HG03196 (cell line): Measurements from ENCODE around the gene ERC2.

Experiments
- ATAC-seq: cut with Tn5 transposase; IDR thresholded peaks from one replicate; pipeline ENCODE4 v1.9.1; 2021; ENCODE audit not compliant: unreplicated experiment

Gene ERC2

DNA sequence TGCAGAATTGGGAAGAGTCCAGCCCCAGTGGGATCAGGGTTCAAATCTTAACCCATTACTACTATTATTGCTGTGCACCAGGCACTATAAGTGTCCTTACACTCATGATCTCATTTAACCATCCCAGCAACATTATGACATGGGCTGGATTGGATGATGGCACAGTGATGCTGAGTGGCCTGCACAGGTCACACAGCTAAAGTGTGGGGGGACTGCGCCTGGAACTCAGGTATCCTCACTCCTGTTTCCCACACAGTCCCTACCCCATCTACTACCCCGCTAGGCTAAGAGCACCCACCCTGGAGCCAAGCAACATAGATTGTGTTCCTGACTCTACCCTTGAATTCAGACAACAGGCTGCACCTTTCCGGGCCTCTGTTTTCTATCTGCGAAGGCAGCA is 997.2 kb downstream of the ERC2 start:
- ATAC-seq, result no peak

DNA sequence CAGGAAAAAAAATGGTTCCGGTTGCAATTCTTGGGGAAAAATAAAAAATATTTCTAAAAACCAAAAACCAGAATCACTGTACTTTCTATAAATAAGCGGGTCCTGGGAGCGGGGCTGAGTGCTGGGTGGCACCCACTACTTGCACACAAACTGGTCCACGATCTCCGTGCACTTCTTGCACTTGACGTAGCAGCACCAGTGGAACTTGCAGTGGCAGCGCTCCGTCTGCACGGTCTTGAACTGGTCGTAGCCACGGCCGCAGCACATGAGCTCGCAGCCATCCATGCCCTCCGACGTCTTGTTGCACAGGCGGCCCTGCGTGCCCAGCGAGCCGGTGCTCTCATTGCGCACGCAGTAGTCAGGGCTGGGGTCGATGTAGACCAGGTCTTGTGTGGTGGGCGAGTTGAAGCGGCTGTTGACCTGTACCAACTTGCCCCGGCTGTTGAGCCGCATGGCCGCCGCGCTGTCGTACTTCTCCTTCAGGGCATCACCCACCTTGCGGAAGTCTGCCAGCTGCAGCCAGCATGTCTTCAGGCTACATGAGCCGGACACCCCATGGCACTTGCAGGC is 998.2 kb downstream of the ERC2 start:
- no peak for ATAC-seq

DNA sequence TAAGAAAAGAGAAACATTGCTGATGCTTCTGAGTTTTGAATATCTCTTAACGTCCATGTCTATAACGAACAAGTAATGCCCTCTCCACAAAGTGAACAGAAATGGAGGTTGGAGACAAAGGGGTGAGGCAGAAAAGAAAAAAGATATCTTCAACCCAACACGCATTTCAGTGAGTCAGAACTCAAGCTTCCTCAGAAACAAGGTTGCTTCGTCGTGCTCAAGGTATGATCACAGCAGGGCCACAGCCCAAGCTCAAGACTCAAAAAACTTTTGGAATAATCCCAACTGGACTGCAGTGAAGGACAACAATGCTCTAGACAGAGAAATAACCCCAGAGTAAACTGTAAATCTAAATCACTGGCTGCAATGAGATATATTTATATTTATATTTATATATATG is 1000.0 kb downstream of the ERC2 start:
- ATAC-seq, result no peak

DNA sequence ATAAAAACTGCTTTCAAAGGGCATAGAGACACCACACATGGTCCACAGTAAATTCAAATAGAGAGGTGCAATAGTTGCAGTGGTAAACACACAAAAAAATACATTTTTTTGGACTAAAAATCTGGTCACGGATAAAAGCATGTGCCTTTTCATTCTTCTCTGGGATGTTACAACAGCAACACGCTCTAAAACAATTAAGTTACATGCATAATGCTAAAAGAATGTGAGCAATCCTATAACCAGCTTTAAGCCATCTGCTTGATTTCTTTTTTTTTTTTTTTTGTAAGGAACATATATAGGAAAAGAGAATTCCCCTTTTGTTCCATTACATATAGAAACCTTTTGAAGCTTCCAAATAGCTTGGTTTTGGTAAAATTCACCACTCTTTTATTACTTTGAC is 1001.2 kb downstream of the ERC2 start:
- ATAC-seq, result no peak

DNA sequence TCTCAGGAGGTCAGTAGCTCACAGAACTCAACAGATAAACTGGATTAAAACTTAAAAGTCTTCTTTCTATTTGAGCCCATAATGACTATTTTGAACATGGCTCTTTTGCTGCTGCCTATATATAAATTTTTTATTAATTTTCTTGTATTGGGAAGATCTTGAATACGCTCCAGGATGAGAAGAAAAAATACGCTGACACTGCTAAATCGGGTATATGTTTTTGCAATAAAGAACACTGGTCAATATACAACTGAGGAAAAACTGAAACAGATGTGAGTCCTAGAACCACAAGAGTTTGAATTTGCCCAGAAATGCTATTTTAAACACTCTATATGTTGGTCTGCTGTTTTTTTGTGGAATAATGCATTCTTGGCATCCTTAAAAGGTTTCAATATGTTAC is 1001.7 kb downstream of the ERC2 start:
- no peak for ATAC-seq

DNA sequence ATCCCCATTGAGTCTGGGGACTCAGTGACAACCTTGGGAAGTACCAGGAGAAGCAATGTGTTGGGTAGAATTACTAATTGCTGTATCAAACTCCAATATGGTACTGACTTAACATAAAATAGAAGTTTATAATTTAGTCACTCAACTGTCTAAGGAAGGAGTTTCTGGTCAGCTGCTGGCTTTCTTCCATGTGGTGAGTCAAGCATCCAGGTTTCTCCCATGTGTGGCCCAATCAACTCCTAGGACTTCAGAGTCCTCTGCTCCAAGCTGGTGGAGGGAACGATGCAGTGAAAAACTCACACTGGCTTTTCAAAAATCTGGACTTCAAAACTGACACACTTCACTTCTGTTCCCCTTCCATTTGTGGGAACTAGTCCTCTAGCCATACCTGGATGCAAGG is 1006.4 kb downstream of the ERC2 start:
- ATAC-seq, result no peak

DNA sequence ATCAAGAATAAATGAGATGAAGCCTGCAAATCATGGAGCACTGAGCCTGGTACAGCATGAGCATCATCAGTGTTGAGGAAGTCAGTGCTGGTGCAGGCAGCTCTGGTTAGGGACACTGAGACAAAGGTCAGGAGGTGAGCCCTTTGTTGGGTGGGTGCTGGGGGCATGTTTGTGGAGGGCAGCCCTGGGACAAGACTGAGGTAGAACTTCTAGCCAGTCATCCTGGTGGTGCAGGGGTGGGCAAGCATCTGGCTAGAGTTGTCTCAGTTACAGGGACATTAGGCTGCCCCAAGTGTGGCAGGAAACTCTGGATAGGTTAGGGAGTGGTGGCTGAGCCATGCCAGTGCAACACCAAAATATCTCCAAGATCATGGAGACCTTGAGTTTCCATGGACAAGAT is 1008.4 kb downstream of the ERC2 start:
- no peak for ATAC-seq
